ENCODE data around the gene MELK. TPM values are rescaled to one million over a fixed set of nuclear protein-coding genes. Genes with fewer than 3 reads are reported as not detected.

Gene MELK
- polyA plus RNA-seq, 1 donor from 2014 or later: 1.8 TPM

- Histone ChIP-seq H3K9ac (ENCODE audit: low read length) (no peak overlapping the region), H3K36me3 (ENCODE audit: insufficient read depth, low read length) (no peaks in the 10 kb centered on the region), H3K27ac (ENCODE audit: low read length) (no peak overlapping the region), H3K27me3 (ENCODE audit: insufficient read depth, low read depth, low read length) (no peaks in the 10 kb centered on the region), H3F3A (ENCODE audit: insufficient read depth, low read length, poor library complexity, severe bottlenecking) (no peaks in the 10 kb centered on the region), H2AFZ (ENCODE audit: low read depth, low read length) (no peak overlapping the region), H3K9me2 (ENCODE audit: insufficient read depth, low read length) (no peaks in the 10 kb centered on the region), H3K4me2 (ENCODE audit: low read length) (no peak overlapping the region), H3K9me3 (ENCODE audit: low read length) (no peaks in the 10 kb centered on the region), H3K79me2 (replicated peaks; ENCODE audit: insufficient read depth, low read length) (no peaks in the 10 kb centered on the region), H4K20me1 (ENCODE audit: insufficient read depth) (no peaks in the 10 kb centered on the region), H3K4me3 (ENCODE audit: low read length) (no peak overlapping the region)
- TF ChIP-seq TAF1 (IDR thresholded peaks at IDR 0.05; ENCODE audit: low read depth): no peak
- TF ChIP-seq REST (IDR thresholded peaks at IDR 0.05; ENCODE audit: borderline replicate concordance): no peak
- TF ChIP-seq SMC3 (conservative IDR thresholded peaks at IDR 0.05; ENCODE audit: poor library complexity): no peak
- no peak for TF ChIP-seq RAD21 (conservative IDR thresholded peaks at IDR 0.05)
- no peak for TF ChIP-seq MXI1 (conservative IDR thresholded peaks at IDR 0.05; ENCODE audit: poor library complexity, severe bottlenecking)
- no peak for TF ChIP-seq EZH2 (IDR thresholded peaks at IDR 0.05; ENCODE audit: borderline replicate concordance, insufficient read depth, low read length, poor library complexity, severe bottlenecking)
- TF ChIP-seq CTCF (IDR thresholded peaks at IDR 0.05; ENCODE audit: poor library complexity, severe bottlenecking): no peak
- no peak for TF ChIP-seq POLR2AphosphoS5 (IDR thresholded peaks at IDR 0.05)
- no peak for TF ChIP-seq EP300 (conservative IDR thresholded peaks at IDR 0.05; ENCODE audit: poor library complexity, severe bottlenecking)
Measured at GRCh38 chr9:36640771-36641381, 68.2 kb downstream of the MELK start.

- Histone ChIP-seq H3K79me2 (replicated peaks; ENCODE audit: insufficient read depth, low read length) (no peaks in the 10 kb centered on the region), H3K9me3 (ENCODE audit: low read length) (no peaks in the 10 kb centered on the region), H3F3A (ENCODE audit: insufficient read depth, low read length, poor library complexity, severe bottlenecking) (no peaks in the 10 kb centered on the region), H3K27me3 (ENCODE audit: insufficient read depth, low read depth, low read length) (no peaks in the 10 kb centered on the region), H3K9me2 (ENCODE audit: insufficient read depth, low read length) (no peaks in the 10 kb centered on the region), H4K20me1 (ENCODE audit: insufficient read depth) (no peaks in the 10 kb centered on the region), H3K4me2 (ENCODE audit: low read length) (no peak overlapping the region), H3K9ac (ENCODE audit: low read length) (no peak overlapping the region), H2AFZ (ENCODE audit: low read depth, low read length) (no peak overlapping the region), H3K4me3 (ENCODE audit: low read length) (no peak overlapping the region), H3K36me3 (ENCODE audit: insufficient read depth, low read length) (no peaks in the 10 kb centered on the region), H3K27ac (ENCODE audit: low read length) (no peak overlapping the region)
- TF ChIP-seq POLR2AphosphoS5 (IDR thresholded peaks at IDR 0.05): no peak
- TF ChIP-seq SMC3 (conservative IDR thresholded peaks at IDR 0.05; ENCODE audit: poor library complexity): no peak
- TF ChIP-seq CTCF (IDR thresholded peaks at IDR 0.05; ENCODE audit: poor library complexity, severe bottlenecking): no peak
- no peak for TF ChIP-seq EP300 (conservative IDR thresholded peaks at IDR 0.05; ENCODE audit: poor library complexity, severe bottlenecking)
- no peak for TF ChIP-seq TAF1 (IDR thresholded peaks at IDR 0.05; ENCODE audit: low read depth)
- TF ChIP-seq REST (IDR thresholded peaks at IDR 0.05; ENCODE audit: borderline replicate concordance): no peak
- TF ChIP-seq MXI1 (conservative IDR thresholded peaks at IDR 0.05; ENCODE audit: poor library complexity, severe bottlenecking): no peak
Measured at GRCh38 chr9:36642817-36643216, 70.1 kb downstream of the MELK start.

Measured in neural cell (in vitro differentiated cells).